ENCODE data around the gene CDC42BPA.

DNA sequence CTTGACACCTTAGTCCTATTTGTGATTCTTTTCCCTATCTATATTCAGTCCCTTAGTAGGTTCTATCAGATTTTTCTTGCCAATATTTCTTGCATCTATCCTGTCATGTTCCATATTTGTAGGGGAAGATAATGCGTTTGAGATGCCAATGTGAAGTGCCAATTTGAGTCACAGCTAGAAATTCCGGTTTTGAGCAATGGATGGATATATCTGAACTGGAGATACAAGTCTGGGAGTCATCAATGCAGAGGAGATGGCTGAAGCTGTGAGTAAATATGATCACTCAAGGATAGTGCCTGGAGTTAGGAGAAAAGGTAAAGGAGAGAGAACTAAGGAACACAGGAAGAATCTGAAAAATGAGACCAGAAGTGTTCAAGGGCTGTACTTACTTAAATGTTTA lies 284.4 kb downstream of the CDC42BPA start:
- TF ChIP-seq ZBTB8A (CRISPR knock-in tag; IDR thresholded peaks at IDR 0.05; ENCODE audit: borderline replicate concordance, low read depth) (no peak), MAX (IDR thresholded peaks at IDR 0.05) (no peak)
